Mesothelial cell of epicardium (in vitro differentiated cells): ENCODE data around the gene SCAPER. TPM values are rescaled to one million over a fixed set of nuclear protein-coding genes. Genes with fewer than 3 reads are reported as not detected.
"Not testable (repeated sequence)": the region's sequence is repeated elsewhere in the genome, so short reads cannot be mapped to it uniquely, and the experiment has no call there.

Source experiments
- DNase-seq, 2 experiments: peaks; one replicate each; pipeline ENCODE4 v3.0.0; 2021; ENCODE audit warnings: low spot score in 2 of 2; ENCODE audit not compliant: unreplicated experiment in 2 of 2
- H3K27ac Mint-ChIP-seq: 2 replicates; pipeline ENCODE4 v1.8.0; 2021; ENCODE audit warnings: mixed read lengths
- H3K27me3 Mint-ChIP-seq: 2 replicates; pipeline ENCODE4 v1.8.0; 2021; ENCODE audit warnings: low read depth, mixed read lengths
- H3K36me3 Mint-ChIP-seq: 2 replicates; pipeline ENCODE4 v1.8.0; 2021; ENCODE audit warnings: mixed read lengths
- H3K4me1 Mint-ChIP-seq: 2 replicates; pipeline ENCODE4 v1.8.0; 2021; ENCODE audit warnings: mixed read lengths
- H3K4me3 Mint-ChIP-seq: 2 replicates; pipeline ENCODE4 v1.8.0; 2021; ENCODE audit warnings: mild to moderate bottlenecking, moderate library complexity, mixed read lengths
- H3K9me3 Mint-ChIP-seq: 2 replicates; pipeline ENCODE4 v1.8.0; 2021; ENCODE audit warnings: mixed read lengths
- CTCF ChIP-seq: fragments of 200-600 bp; sonication (generic); IDR thresholded peaks from one replicate; pipeline ENCODE4 v1.5.0; 2021; ENCODE audit warnings: antibody characterized with exemption; ENCODE audit not compliant: unreplicated experiment
- total RNA-seq: library from RNA; stranded (reverse); gene quantifications from 3 replicates; pipeline ENCODE4 v1.2.1, GENCODE V29; 2021

Gene SCAPER
- total RNA-seq, 1 donor from 2014 or later: 35.9 TPM

DNA sequence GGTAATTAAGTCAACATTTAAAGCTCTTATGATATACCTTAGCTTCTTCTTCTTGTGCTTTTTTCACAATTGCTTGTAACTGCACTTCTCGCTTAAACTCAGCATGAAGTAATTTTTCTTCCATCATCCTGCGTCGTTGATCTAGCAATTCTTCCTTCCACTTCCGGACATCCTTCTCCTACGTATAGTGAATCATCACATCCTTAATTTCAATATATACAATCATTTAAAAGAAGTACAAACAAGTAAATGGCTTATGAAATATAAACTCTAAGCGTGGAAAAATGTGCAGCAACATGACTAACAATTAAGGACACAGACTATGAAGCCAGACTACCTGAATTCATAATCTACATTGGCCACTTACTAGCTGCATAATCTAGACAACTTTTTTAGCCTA is 151.4 kb downstream of the SCAPER start:
- no peak for DNase-seq
- H3K36me3 Mint-ChIP-seq: peaks cover 33% of the 10 kb centered on the region
- H3K27me3 Mint-ChIP-seq: no peaks in the 10 kb centered on the region
- no peak for TF ChIP-seq CTCF
- no peaks in the 10 kb centered on the region for H3K4me1 Mint-ChIP-seq
- peaks cover 23% of the 10 kb centered on the region for H3K9me3 Mint-ChIP-seq
- no peak overlapping the region for H3K27ac Mint-ChIP-seq
- no peak overlapping the region for H3K4me3 Mint-ChIP-seq

DNA sequence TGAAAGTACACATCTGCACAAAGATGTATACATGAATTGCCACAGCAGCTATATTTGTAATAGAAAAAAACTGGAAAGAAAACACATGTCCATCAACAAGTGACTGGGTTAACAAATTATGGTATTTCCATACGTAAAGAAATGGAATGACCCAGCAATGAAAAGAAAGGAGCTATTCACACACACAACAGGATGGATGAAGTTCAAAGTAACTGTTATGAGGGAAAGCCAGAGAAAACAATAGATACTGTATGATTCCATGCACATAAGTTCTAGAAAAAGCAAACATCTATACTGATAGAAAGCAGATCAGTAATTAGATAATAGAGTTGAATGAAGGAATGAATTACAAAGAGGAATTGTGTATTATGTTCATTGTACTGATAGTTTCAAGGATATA is 152.0 kb downstream of the SCAPER start:
- H3K27ac Mint-ChIP-seq: no peak overlapping the region
- no peaks in the 10 kb centered on the region for H3K4me1 Mint-ChIP-seq
- peaks cover 37% of the 10 kb centered on the region for H3K36me3 Mint-ChIP-seq
- no peaks in the 10 kb centered on the region for H3K27me3 Mint-ChIP-seq
- no peak overlapping the region for H3K4me3 Mint-ChIP-seq
- peaks cover 23% of the 10 kb centered on the region for H3K9me3 Mint-ChIP-seq
- TF ChIP-seq CTCF: no peak
- no peak for DNase-seq

- H3K36me3 Mint-ChIP-seq: peaks cover 39% of the 10 kb centered on the region
- H3K4me1 Mint-ChIP-seq: no peaks in the 10 kb centered on the region
- H3K9me3 Mint-ChIP-seq: peaks cover 23% of the 10 kb centered on the region
- H3K27ac Mint-ChIP-seq: no peak overlapping the region
- TF ChIP-seq CTCF: no peak
- DNase-seq: no peak
- no peak overlapping the region for H3K4me3 Mint-ChIP-seq
- no peaks in the 10 kb centered on the region for H3K27me3 Mint-ChIP-seq
Observed at GRCh38 chr15:76752549-76752948, 152.6 kb downstream of the SCAPER start.

- no peaks in the 10 kb centered on the region for H3K4me1 Mint-ChIP-seq
- H3K4me3 Mint-ChIP-seq: no peak overlapping the region
- H3K9me3 Mint-ChIP-seq: peaks cover 19% of the 10 kb centered on the region
- no peaks in the 10 kb centered on the region for H3K27me3 Mint-ChIP-seq
- no peak for DNase-seq
- no peak for TF ChIP-seq CTCF
- H3K36me3 Mint-ChIP-seq: peaks cover 34% of the 10 kb centered on the region
- H3K27ac Mint-ChIP-seq: no peak overlapping the region
Observed at GRCh38 chr15:76737573-76737972, 167.6 kb downstream of the SCAPER start.

DNA sequence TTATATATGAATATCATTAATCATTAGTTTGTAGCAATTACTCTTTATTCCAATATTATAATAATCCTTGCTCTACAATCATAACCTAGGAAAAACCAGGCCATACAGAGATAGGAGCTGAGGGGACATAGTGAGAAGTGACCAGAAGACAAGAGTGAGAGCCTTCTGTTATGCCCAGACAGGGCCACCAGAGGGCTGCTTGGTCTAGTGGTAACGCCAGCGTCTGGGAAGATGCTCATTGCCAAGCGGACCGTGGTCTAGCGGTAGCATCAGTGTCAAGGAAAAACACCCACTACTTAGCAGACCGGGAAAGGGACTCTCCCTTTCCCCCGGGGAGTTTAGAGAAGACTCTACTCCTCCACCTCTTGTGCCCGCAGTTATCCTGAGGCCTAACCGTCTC is 172.8 kb downstream of the SCAPER start:
- H3K4me3 Mint-ChIP-seq, DNase-seq, H3K27ac Mint-ChIP-seq, H3K4me1 Mint-ChIP-seq, H3K27me3 Mint-ChIP-seq: not testable (repeated sequence)
- Mint-ChIP-seq H3K9me3 (peaks cover 16% of the 10 kb centered on the region), H3K36me3 (peaks cover 39% of the 10 kb centered on the region)

DNA sequence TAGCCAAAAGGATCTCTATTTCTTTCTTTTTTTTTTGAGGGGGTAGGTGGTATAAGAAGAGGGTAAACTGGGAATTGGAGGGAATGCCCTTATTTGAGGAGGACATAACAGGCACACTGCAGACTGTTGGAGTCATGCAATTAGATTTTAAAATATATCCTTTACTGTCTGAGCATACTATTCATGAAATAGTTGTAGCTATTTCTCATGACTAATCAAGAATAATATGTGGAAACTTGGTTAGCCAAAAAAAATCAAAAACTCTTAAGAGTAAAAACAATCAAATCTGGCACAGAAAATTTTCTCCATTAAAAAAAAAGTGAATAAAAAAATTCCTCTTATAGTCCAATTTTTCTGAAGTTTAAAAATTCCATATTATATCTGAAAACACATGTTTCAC is 174.9 kb downstream of the SCAPER start:
- TF ChIP-seq CTCF: no peak
- Mint-ChIP-seq H3K36me3 (peaks cover 39% of the 10 kb centered on the region), H3K27me3 (no peaks in the 10 kb centered on the region), H3K4me3 (no peak overlapping the region), H3K27ac (no peak overlapping the region), H3K9me3 (peaks cover 18% of the 10 kb centered on the region), H3K4me1 (no peaks in the 10 kb centered on the region)
- DNase-seq: no peak
